Progenitor cell of endocrine pancreas (in vitro differentiated cells): ENCODE measurements around the gene FAM237A. TPM values are rescaled to one million over a fixed set of nuclear protein-coding genes. Genes with fewer than 3 reads are reported as not detected.

Experiments
- DNase-seq: peaks from one replicate; pipeline ENCODE4 v3.0.0; 2021; ENCODE audit warnings: low spot score; ENCODE audit not compliant: unreplicated experiment
- H3K27ac Mint-ChIP-seq: 2 replicates; pipeline ENCODE4 v1.8.0; 2021; ENCODE audit warnings: mild to moderate bottlenecking, moderate library complexity, mixed read lengths
- H3K27me3 Mint-ChIP-seq: 2 replicates; pipeline ENCODE4 v1.8.0; 2021; ENCODE audit warnings: mixed read lengths
- H3K36me3 Mint-ChIP-seq: 2 replicates; pipeline ENCODE4 v1.8.0; 2022; ENCODE audit warnings: mixed read lengths; ENCODE audit not compliant: insufficient read depth
- H3K4me1 Mint-ChIP-seq: 2 replicates; pipeline ENCODE4 v1.8.0; 2021; ENCODE audit warnings: low read depth, mixed read lengths
- H3K4me3 Mint-ChIP-seq: 2 replicates; pipeline ENCODE4 v1.8.0; 2021; ENCODE audit warnings: low read depth, mild to moderate bottlenecking, moderate library complexity, mixed read lengths
- H3K9me3 Mint-ChIP-seq: 2 replicates; pipeline ENCODE4 v1.8.0; 2021; ENCODE audit warnings: low read depth, mixed read lengths
- CTCF ChIP-seq: fragments of 200-600 bp; sonication (generic); IDR thresholded peaks from one replicate; pipeline ENCODE4 v1.5.0; 2021; ENCODE audit warnings: antibody characterized with exemption, mild to moderate bottlenecking; ENCODE audit not compliant: unreplicated experiment
- long read RNA-seq: library from polyadenylated mRNA; unstranded; transcript quantifications from one replicate; pipeline ENCODE4 v2.0.0, GENCODE V29; 2020
- total RNA-seq: library from RNA; stranded (reverse); gene quantifications from 2 replicates; pipeline ENCODE4 v1.2.1, GENCODE V29; 2021

FAM237A gene
- total RNA-seq, result not detected in 2 replicates
- long read RNA-seq, result 0 reads

- no peak for TF ChIP-seq CTCF
- no peaks in the 10 kb centered on the region for H3K9me3 Mint-ChIP-seq
- peak within 1 kb of the TSS; percentile 50 for H3K4me3 Mint-ChIP-seq
- peak; percentile 57 for DNase-seq
- no peaks in the 10 kb centered on the region for H3K36me3 Mint-ChIP-seq
- H3K27me3 Mint-ChIP-seq, result peaks cover 23% of the 10 kb centered on the region
- no peak within 1 kb of the TSS for H3K27ac Mint-ChIP-seq
- peaks cover 1% of the 10 kb centered on the region for H3K4me1 Mint-ChIP-seq
Observed at GRCh38 chr2:206642075-206643025, at the start of gene FAM237A. Gene FAM237A (plus strand): TSS chr2:206642487. CDS start chr2:206644237, 1,750 bp downstream.

GRCh38 chr2:206597717-206598218 is 44.5 kb upstream of the FAM237A start:
- H3K27me3 Mint-ChIP-seq, result no peaks in the 10 kb centered on the region
- no peak for DNase-seq
- H3K4me3 Mint-ChIP-seq, result no peak overlapping the region
- TF ChIP-seq CTCF, result no peak
- no peaks in the 10 kb centered on the region for H3K9me3 Mint-ChIP-seq
- H3K4me1 Mint-ChIP-seq, result no peaks in the 10 kb centered on the region
- peaks cover 3% of the 10 kb centered on the region for H3K36me3 Mint-ChIP-seq
- no peak overlapping the region for H3K27ac Mint-ChIP-seq

- Mint-ChIP-seq H3K9me3 (no peaks in the 10 kb centered on the region), H3K36me3 (no peaks in the 10 kb centered on the region), H3K4me3 (no peak overlapping the region), H3K27ac (no peak overlapping the region), H3K4me1 (no peaks in the 10 kb centered on the region), H3K27me3 (no peaks in the 10 kb centered on the region)
- no peak for TF ChIP-seq CTCF
- no peak for DNase-seq
Observed at GRCh38 chr2:206603243-206603642, 39.0 kb upstream of the FAM237A start.

GRCh38 chr2:206610451-206610850 is 31.8 kb upstream of the FAM237A start:
- Mint-ChIP-seq H3K36me3 (no peaks in the 10 kb centered on the region), H3K27ac (no peak overlapping the region), H3K4me1 (peaks cover 6% of the 10 kb centered on the region), H3K9me3 (no peaks in the 10 kb centered on the region), H3K4me3 (no peak overlapping the region), H3K27me3 (no peaks in the 10 kb centered on the region)
- DNase-seq, result no peak
- no peak for TF ChIP-seq CTCF

- DNase-seq, result no peak
- no peaks in the 10 kb centered on the region for H3K36me3 Mint-ChIP-seq
- H3K27ac Mint-ChIP-seq, result no peak overlapping the region
- peaks cover under 1% of the 10 kb centered on the region for H3K9me3 Mint-ChIP-seq
- no peaks in the 10 kb centered on the region for H3K27me3 Mint-ChIP-seq
- TF ChIP-seq CTCF, result no peak
- no peak overlapping the region for H3K4me3 Mint-ChIP-seq
- H3K4me1 Mint-ChIP-seq, result peaks cover 6% of the 10 kb centered on the region
Observed at GRCh38 chr2:206611191-206611590, 31.1 kb upstream of the FAM237A start.
